Cerebellar nuclear complex (tissue), 1 donor: ENCODE measurements around the gene RPS15.

Experiments
- DNase-seq, 2 experiments: peaks; one replicate each; lab custom pipeline; 2025; lab: John Stamatoyannopoulos, UW

Gene RPS15

GRCh38 chr19:1402411-1403070, 35.7 kb upstream of the RPS15 start:
- no peak for DNase-seq

GRCh38 chr19:1406774-1407527, 31.2 kb upstream of the RPS15 start:
- peak; percentile 82 to 88 for DNase-seq

GRCh38 chr19:1407528-1408299, 30.5 kb upstream of the RPS15 start, which contains the start of gene DAZAP1:
DAZAP1 (plus strand) TSS chr19:1407586; CDS start chr19:1407774, 188 bp downstream.
- no peak for DNase-seq

GRCh38 chr19:1408300-1409203, 29.6 kb upstream of the RPS15 start:
- no peak for DNase-seq

GRCh38 chr19:1409204-1410005, 28.8 kb upstream of the RPS15 start:
- DNase-seq, result no peak

GRCh38 chr19:1410136-1410786, 27.9 kb upstream of the RPS15 start:
- DNase-seq, result no peak

GRCh38 chr19:1410789-1411188, 27.4 kb upstream of the RPS15 start:
- DNase-seq, result no peak

- DNase-seq, result peak; percentile 36 to 71
Observed at GRCh38 chr19:1411255-1412191, 26.7 kb upstream of the RPS15 start.

GRCh38 chr19:1412323-1412923, 25.8 kb upstream of the RPS15 start:
- DNase-seq, result no peak

- DNase-seq, result no peak
Observed at GRCh38 chr19:1412995-1413800, 25.0 kb upstream of the RPS15 start.

- no peak for DNase-seq
Observed at GRCh38 chr19:1416014-1416841, 22.0 kb upstream of the RPS15 start.

- DNase-seq, result no peak
Observed at GRCh38 chr19:1417145-1417544, 21.1 kb upstream of the RPS15 start.

- no peak for DNase-seq
Observed at GRCh38 chr19:1417681-1418495, 20.3 kb upstream of the RPS15 start.

- DNase-seq, result no peak
Observed at GRCh38 chr19:1418496-1418775, 19.8 kb upstream of the RPS15 start.

- no peak for DNase-seq
Observed at GRCh38 chr19:1418951-1419738, 19.1 kb upstream of the RPS15 start.
